ENCODE measurements around the gene UBXN1.
"Not testable (repeated sequence)": the region's sequence is repeated elsewhere in the genome, so short reads cannot be mapped to it uniquely, and the experiment has no call there.

Gene UBXN1

GRCh38 chr11:62654297-62654696, 24.6 kb downstream of the UBXN1 start:
- intact Hi-C loops (cut with DNase I) = no loop called here
- DNase-seq = no peak

GRCh38 chr11:62652161-62653006, 26.5 kb downstream of the UBXN1 start:
- intact Hi-C loops (cut with DNase I) = no loop called here

GRCh38 chr11:62650283-62650682, 28.6 kb downstream of the UBXN1 start:
- DNase-seq; intact Hi-C loops (cut with DNase I): not testable (repeated sequence)

More at GRCh38 chr11:62652161-62653006, 26.5 kb downstream of the UBXN1 start:
- DNase-seq = peak in 1 of 42 donors; percentile 12

GRCh38 chr11:62649486-62649885, 29.4 kb downstream of the UBXN1 start:
- no peak for DNase-seq
- intact Hi-C loops (cut with DNase I) = no loop called here

GRCh38 chr11:62648967-62649364, 29.9 kb downstream of the UBXN1 start:
- intact Hi-C loops (cut with DNase I) = no loop called here
- no peak for DNase-seq

GRCh38 chr11:62648185-62648966, 30.5 kb downstream of the UBXN1 start:
- intact Hi-C loops (cut with DNase I) = no loop called here
- no peak for DNase-seq

GRCh38 chr11:62647609-62648005, 31.3 kb downstream of the UBXN1 start:
- no peak for DNase-seq
- intact Hi-C loops (cut with DNase I) = no loop called here

GRCh38 chr11:62646825-62647608, 31.9 kb downstream of the UBXN1 start:
- intact Hi-C loops (cut with DNase I) = no loop called here
- peak in 3 of 42 donors; percentile 14 to 44 (median 24) for DNase-seq

GRCh38 chr11:62645946-62646824, 32.7 kb downstream of the UBXN1 start, which contains the start of gene GANAB:
Gene GANAB, minus strand, starts transcription at chr11:62646613. Its CDS starts 14 bp downstream, at chr11:62646599.
- peak; percentile 98 to 100 (median 99) for DNase-seq
- intact Hi-C loops (cut with DNase I) = no loop called here

- intact Hi-C loops (cut with DNase I) = no loop called here
- no peak for DNase-seq
Measured at GRCh38 chr11:62645671-62645945, 33.3 kb downstream of the UBXN1 start.

- intact Hi-C loops (cut with DNase I) = no loop called here
- no peak for DNase-seq
Measured at GRCh38 chr11:62644220-62644619, 34.7 kb downstream of the UBXN1 start.

GRCh38 chr11:62632492-62632891, 46.4 kb downstream of the UBXN1 start:
- DNase-seq = no peak
- intact Hi-C loops (cut with DNase I) = no loop called here

- DNase-seq = peak in 11 of 42 donors; percentile 23 to 64 (median 37)
Measured at GRCh38 chr11:62627713-62628112, 51.2 kb downstream of the UBXN1 start.

More at GRCh38 chr11:62627713-62628112, 51.2 kb downstream of the UBXN1 start:
- intact Hi-C loops (cut with DNase I) = no loop called here

All from head of caudate nucleus (tissue), 42 donors.